ENCODE measurements around the gene TMEM25.
"Not testable (repeated sequence)": the region's sequence is repeated elsewhere in the genome, so short reads cannot be mapped to it uniquely, and the experiment has no call there.

Gene TMEM25

DNA sequence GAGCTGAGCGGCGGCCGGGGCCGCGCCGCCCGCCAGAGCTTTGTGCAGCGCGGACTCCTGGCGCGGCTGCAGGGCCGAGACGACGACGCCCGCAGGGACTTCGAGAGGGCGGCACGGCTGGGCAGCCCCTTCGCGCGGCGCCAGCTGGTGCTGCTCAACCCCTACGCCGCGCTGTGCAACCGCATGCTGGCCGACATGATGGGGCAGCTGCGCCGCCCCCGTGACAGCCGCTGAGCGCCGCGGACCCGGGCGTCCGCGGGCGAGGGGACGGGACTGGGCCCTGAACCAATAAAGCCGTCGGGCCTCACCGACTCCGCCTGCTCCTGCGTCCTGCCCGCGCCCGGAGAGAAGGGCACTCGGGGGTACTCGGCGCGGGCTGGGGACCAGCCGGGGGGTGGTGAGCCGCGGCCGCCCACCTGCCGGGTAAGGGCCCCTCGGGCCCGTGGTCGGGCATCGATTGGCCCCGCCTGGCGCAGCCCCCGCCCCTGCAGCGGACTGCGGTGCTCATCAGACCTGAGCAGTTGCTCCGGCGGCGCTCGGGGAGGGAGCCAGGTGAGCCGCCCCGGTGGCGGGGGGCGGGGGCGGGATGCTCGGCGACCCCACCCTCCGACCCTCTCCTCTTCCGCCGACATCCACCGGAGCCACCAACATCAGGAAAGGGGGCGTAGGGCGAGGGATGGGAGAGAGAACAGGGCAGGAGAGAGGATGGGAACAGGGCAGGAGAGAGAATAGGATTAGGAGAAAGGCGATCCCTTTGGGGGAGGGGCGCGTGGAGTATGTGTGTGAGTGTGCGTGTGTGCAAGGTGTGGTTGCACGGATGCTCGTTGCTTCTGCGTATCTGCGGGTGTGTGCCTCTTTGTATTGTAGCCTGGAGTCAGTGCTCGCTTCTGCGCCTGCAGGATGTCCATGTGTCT, at the start of gene TMEM25:
TSS of gene TMEM25 (plus strand) at position 510 of the 914 bp plus-strand sequence. CDS start 610 bp downstream, outside the sequence.
- in situ Hi-C loops (cut with MboI; ENCODE audit: low pct_unique_long_range_greater_than_20kb, low sequenced_read_pairs): no loop called here
- DNase-seq: no peak

DNA sequence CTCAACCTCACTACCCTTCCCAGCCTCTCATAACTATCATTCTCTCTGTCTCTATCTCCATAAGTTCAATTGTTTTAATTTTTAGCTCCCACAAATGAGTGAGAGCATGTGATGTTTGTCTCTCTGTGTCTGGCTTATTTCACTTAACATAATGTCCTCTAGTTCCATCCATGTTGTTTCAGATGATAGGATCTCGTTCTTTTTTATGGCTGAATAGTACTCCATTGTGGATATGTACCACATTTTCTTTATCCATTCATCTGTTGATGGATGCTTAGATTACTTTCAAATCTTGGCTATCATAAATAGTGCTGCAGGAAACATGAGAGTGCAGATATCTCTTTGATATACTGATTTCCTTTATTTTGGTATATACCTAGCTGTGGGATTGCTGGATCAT, 49.8 kb upstream of the TMEM25 start:
- in situ Hi-C loops (cut with MboI; ENCODE audit: low pct_unique_long_range_greater_than_20kb, low sequenced_read_pairs); DNase-seq: not testable (repeated sequence)

DNA sequence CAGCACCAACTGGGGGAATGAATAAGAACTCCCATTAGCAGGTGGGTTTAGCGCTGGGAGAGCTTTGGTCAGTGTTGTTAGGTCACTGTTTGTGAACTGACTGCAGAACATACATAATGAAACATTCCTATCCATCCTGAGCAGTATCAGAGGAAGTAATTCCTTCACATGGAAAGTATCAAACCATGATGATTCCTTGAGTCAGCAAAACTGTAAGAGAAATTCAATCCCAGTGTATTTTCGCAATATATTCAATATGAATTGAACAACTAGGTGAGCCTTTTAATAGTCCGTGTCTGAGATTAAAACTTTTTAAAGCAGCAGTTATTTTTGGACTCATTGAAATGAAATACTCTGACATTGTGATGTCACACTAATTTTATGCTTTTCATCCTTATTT, 46.6 kb upstream of the TMEM25 start:
- in situ Hi-C loops (cut with MboI; ENCODE audit: low pct_unique_long_range_greater_than_20kb, low sequenced_read_pairs): no loop called here
- no peak for DNase-seq

DNA sequence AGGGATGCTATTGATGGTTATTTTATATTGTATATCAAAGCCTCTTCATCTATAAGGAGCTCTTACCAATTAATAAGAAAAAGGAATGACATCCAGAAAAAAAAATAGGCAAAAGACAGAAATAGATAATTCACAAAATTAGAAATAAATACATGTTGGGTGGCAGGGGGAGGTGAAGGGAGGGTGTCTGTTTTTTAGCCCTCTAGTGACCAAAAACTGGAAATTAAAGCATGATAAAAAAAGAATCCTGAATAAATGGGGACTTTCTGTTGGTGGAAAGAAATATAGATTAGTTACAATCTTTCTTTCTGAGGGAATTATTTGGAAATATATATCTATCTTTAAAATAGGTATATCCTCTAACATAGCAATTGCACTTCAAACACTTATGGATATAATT, 45.7 kb upstream of the TMEM25 start:
- in situ Hi-C loops (cut with MboI; ENCODE audit: low pct_unique_long_range_greater_than_20kb, low sequenced_read_pairs): no loop called here
- peak; percentile 11 for DNase-seq

GRCh38 chr11:118488480-118489109, 42.4 kb upstream of the TMEM25 start:
- in situ Hi-C loops (cut with MboI; ENCODE audit: low pct_unique_long_range_greater_than_20kb, low sequenced_read_pairs): no loop called here
- DNase-seq: peak; percentile 80

- no peak for DNase-seq
Measured at GRCh38 chr11:118491041-118491440, 40.0 kb upstream of the TMEM25 start.

DNA sequence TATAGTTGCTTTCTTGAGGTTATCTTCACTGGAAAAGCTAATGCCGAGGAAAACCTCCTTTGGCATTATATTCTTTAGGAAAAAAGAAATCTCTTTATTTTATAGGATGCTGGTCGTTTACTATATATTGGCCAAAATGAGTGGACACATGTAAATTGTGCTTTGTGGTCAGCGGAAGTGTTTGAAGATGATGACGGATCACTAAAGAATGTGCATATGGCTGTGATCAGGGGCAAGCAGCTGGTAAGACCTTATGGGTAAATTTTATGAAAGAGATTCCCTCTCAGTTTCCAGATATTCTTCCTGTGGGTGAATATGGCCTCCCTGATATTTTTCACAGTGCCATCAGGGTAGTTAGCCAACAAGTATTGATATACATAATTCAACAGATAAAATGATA, 33.2 kb upstream of the TMEM25 start:
- no peak for DNase-seq
- in situ Hi-C loops (cut with MboI; ENCODE audit: low pct_unique_long_range_greater_than_20kb, low sequenced_read_pairs): no loop called here

More at GRCh38 chr11:118491041-118491440, 40.0 kb upstream of the TMEM25 start:
- in situ Hi-C loops (cut with MboI; ENCODE audit: low pct_unique_long_range_greater_than_20kb, low sequenced_read_pairs): no loop called here

- in situ Hi-C loops (cut with MboI; ENCODE audit: low pct_unique_long_range_greater_than_20kb, low sequenced_read_pairs): no loop called here
- no peak for DNase-seq
Measured at GRCh38 chr11:118503216-118503615, 27.8 kb upstream of the TMEM25 start.

GRCh38 chr11:118511601-118512000, 19.4 kb upstream of the TMEM25 start:
- DNase-seq: no peak
- in situ Hi-C loops (cut with MboI; ENCODE audit: low pct_unique_long_range_greater_than_20kb, low sequenced_read_pairs): no loop called here

DNA sequence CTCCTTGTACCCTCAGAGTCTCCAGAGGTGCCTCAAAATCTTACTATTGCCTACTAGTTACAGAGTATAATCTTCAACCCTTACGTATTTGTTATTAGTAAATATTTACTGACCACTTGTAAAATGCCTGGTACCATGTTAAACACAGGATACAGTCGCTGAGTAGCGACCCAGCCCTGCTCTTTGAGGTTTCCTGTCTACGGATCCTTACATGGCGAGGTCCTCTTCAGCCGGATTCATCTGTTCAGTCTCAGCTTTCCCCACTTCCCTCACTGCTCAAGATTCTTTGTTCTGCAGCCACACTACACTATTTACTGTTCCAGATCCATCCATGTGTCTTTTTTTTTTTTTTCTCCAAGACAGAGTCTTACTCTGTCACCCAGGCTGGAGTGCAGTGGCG, 16.9 kb upstream of the TMEM25 start:
- in situ Hi-C loops (cut with MboI; ENCODE audit: low pct_unique_long_range_greater_than_20kb, low sequenced_read_pairs): no loop called here
- no peak for DNase-seq

GRCh38 chr11:118519549-118519948, 11.4 kb upstream of the TMEM25 start:
- DNase-seq: no peak
- in situ Hi-C loops (cut with MboI; ENCODE audit: low pct_unique_long_range_greater_than_20kb, low sequenced_read_pairs): no loop called here

DNA sequence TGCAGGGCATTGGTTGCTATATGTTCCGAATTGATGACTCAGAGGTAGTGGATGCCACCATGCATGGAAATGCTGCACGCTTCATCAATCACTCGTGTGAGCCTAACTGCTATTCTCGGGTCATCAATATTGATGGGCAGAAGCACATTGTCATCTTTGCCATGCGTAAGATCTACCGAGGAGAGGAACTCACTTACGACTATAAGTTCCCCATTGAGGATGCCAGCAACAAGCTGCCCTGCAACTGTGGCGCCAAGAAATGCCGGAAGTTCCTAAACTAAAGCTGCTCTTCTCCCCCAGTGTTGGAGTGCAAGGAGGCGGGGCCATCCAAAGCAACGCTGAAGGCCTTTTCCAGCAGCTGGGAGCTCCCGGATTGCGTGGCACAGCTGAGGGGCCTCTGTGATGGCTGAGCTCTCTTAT, 9.1 kb upstream of the TMEM25 start:
- in situ Hi-C loops (cut with MboI; ENCODE audit: low pct_unique_long_range_greater_than_20kb, low sequenced_read_pairs): no loop called here
- DNase-seq: no peak

- in situ Hi-C loops (cut with MboI; ENCODE audit: low pct_unique_long_range_greater_than_20kb, low sequenced_read_pairs): no loop called here
- DNase-seq: peak; percentile 30
Measured at GRCh38 chr11:118522571-118523072, 8.4 kb upstream of the TMEM25 start.

DNA sequence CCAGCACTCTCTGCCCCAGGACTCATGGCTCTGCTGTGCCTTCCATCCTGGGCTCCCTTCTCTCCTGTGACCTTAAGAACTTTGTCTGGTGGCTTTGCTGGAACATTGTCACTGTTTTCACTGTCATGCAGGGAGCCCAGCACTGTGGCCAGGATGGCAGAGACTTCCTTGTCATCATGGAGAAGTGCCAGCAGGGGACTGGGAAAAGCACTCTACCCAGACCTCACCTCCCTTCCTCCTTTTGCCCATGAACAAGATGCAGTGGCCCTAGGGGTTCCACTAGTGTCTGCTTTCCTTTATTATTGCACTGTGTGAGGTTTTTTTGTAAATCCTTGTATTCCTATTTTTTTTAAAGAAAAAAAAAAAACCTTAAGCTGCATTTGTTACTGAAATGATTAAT, 6.6 kb upstream of the TMEM25 start:
- no peak for DNase-seq
- in situ Hi-C loops (cut with MboI; ENCODE audit: low pct_unique_long_range_greater_than_20kb, low sequenced_read_pairs): no loop called here

DNA sequence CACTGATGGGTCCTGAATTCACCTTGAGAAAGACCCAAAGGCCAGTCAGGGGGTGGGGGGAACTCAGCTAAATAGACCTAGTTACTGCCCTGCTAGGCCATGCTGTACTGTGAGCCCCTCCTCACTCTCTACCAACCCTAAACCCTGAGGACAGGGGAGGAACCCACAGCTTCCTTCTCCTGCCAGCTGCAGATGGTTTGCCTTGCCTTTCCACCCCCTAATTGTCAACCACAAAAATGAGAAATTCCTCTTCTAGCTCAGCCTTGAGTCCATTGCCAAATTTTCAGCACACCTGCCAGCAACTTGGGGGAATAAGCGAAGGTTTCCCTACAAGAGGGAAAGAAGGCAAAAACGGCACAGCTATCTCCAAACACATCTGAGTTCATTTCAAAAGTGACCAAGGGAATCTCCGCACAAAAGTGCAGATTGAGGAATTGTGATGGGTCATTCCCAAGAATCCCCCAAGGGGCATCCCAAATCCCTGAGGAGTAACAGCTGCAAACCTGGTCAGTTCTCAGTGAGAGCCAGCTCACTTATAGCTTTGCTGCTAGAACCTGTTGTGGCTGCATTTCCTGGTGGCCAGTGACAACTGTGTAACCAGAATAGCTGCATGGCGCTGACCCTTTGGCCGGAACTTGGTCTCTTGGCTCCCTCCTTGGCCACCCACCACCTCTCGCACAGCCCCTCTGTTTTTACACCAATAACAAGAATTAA, 6.1 kb upstream of the TMEM25 start:
- DNase-seq: peak; percentile 79
- in situ Hi-C loops (cut with MboI; ENCODE audit: low pct_unique_long_range_greater_than_20kb, low sequenced_read_pairs): no loop called here

- in situ Hi-C loops (cut with MboI; ENCODE audit: low pct_unique_long_range_greater_than_20kb, low sequenced_read_pairs): no loop called here
- DNase-seq: no peak
Measured at GRCh38 chr11:118526688-118527087, 4.3 kb upstream of the TMEM25 start.

DNA sequence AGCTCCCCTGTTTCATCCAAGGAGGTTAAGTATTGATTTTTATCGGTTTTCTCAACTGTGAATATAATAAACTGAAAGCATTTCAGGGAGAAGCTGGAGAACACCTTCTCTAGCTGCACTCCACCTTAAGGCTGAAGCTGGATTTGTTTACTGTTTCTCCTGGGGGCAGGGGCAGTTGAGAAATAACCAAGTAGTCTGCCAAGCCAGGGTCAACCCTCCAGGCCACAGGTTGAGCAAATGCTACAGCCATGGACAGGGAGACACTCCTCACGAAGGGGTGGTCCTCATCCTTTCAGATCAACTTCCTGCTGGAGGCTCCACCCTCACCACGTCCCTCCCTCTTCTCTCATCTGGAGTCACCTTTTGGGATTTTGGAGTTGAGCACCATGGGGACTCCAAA, 3.9 kb upstream of the TMEM25 start, which contains the start of gene TTC36:
TSS of gene TTC36 (plus strand) at position 366 of the 400 bp plus-strand sequence. CDS start at position 387, 21 bp downstream.
- no peak for DNase-seq
- in situ Hi-C loops (cut with MboI; ENCODE audit: low pct_unique_long_range_greater_than_20kb, low sequenced_read_pairs): no loop called here

DNA sequence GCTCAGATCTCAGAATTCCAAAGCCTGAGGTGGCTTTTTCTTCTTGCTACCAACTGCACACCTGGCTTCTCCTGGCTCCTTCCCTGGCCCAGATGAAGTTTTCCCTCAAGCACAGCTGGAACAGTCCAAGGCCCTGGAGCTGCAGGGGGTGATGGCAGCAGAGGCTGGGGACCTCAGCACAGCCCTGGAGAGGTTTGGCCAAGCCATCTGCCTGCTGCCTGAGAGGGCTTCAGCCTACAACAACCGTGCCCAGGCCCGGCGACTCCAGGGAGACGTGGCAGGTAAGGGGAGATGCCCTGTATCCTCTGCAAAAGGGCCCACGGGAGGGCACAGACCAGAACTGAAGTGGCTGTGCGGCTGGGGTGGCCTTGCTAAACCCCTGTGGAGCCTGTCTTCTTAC, 2.5 kb upstream of the TMEM25 start:
- no peak for DNase-seq
- in situ Hi-C loops (cut with MboI; ENCODE audit: low pct_unique_long_range_greater_than_20kb, low sequenced_read_pairs): no loop called here

GRCh38 chr11:118529584-118530175, 1.3 kb upstream of the TMEM25 start:
- DNase-seq: no peak
- in situ Hi-C loops (cut with MboI; ENCODE audit: low pct_unique_long_range_greater_than_20kb, low sequenced_read_pairs): no loop called here

Data from KBM-7 (cell line).